ENCODE data around the gene P4HB.

The P4HB gene

DNA sequence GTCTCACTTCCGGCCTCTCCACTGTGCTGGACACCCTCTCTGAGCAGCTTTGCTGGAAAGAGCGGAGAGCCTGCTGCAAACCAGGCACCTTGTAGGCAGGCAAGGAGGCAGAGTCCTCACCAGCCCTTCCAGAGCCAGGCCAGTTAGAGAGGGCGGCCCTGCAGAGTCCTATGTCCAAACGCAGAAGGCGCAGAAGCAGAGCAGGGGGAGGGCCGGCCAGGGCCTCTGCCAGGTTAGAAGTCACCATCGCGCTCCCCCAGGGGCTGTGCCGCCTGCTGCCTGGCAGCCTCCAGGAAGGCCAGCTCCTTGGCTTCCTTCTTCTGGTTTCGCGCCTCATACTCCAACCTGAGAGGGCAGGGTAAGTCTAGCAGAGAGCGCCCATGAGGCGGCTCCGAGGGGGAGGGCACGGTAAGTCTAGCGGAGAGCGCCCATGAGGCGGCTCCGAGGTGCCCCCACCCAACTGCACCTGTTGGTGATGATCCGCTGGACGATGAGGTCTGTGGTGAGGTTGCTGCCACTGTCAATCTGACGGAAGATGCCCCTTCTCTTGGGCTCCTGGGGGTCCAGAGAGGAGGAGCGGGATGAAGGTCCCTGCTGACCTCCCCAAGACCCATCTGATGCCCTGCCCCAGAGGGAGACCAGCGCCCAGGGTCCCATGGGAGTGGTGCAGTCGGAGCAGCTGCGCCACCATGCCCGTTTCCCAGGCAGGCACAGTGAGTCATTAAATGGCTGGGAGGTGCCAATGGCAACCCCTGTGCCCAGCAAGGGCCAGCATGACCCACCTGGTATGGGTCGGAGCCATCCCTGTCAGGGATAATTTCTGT is 44.5 kb upstream of the P4HB start:
- H3K4me1 ChIP-seq (ENCODE audit: control insufficient read depth, insufficient read depth, low read length): no peaks in the 10 kb centered on the region
- CTCF ChIA-PET: interaction anchor here (1.6 kb wide), 1 partner anchor 12 kb away, joined by 4 read pairs; no protein-coding TSS in a partner anchor

DNA sequence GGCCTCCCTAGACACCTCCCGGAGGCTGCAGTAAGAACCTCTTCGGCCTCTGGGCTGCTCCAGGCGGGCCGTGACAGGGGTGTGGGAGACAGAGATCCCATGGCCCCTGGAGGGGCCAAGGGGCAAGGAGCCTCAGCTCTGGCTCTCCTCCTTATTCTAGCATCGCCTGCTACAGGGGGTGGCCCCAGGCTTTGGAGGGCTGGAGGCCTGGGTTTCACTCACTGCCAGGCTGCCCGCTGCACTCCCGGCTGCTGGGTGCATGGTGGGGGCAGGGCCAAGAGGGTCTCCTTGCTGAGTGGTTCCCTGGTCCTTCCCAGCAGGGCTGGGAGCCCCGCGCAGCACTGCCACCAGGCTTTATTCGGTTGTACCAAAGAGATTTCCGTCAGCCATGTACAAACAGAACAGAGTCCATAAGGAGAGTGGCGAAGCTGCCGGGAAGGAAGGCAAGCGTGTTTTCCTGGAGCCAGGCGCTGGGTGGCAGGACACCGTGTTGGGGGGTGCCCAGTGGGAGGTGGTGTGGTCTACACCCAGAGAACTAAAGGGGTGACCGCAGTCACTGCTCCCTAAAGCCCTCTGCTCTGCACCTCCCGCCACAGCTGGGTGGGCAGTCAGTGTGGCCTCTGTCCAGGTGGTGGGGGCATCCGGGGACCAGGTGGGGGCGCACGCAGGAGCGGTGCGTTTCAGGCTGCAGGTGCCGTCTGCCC is 43.7 kb upstream of the P4HB start:
- ChIA-PET CTCF (no interaction called here), POLR2A (interaction anchor here (0.6 kb wide), 2 partner anchors 21 to 310 kb away, joined by 3 to 4 read pairs; no protein-coding TSS in a partner anchor)
- H3K9me3 ChIP-seq (ENCODE audit: control insufficient read depth, insufficient read depth, low read depth, low read length): no peaks in the 10 kb centered on the region
- no peak overlapping the region for H3K4me3 ChIP-seq (ENCODE audit: low read depth, low read length)
- H3K4me1 ChIP-seq (ENCODE audit: control insufficient read depth, insufficient read depth, low read length): no peaks in the 10 kb centered on the region
- H3K36me3 ChIP-seq (ENCODE audit: control insufficient read depth in 2 of 2, insufficient read depth in 1 of 2, low read length in 2 of 2): peaks cover 0 to 73% of the 10 kb centered on the region in 2 experiments; a peak in 1 of 3 replicates
- TF ChIP-seq SCRT2 (tag by site-specific recombination; IDR thresholded peaks at IDR 0.05) (no peak), ZNF350 (tag by site-specific recombination; IDR thresholded peaks at IDR 0.05) (no peak), FEZF1 (tag by site-specific recombination; IDR thresholded peaks at IDR 0.05) (no peak), ZNF157 (tag by site-specific recombination; IDR thresholded peaks at IDR 0.05) (no peak), HOXD13 (CRISPR knock-in tag; IDR thresholded peaks at IDR 0.05; ENCODE audit: borderline replicate concordance) (no peak), MZF1 (tag by site-specific recombination; IDR thresholded peaks at IDR 0.05; ENCODE audit: borderline replicate concordance) (no peak), ZXDB (tag by site-specific recombination; IDR thresholded peaks at IDR 0.05) (no peak), ZFP37 (tag by site-specific recombination; IDR thresholded peaks at IDR 0.05) (no peak), ZBTB21 (tag by site-specific recombination; IDR thresholded peaks at IDR 0.05) (no peak), ZNF548 (tag by site-specific recombination; IDR thresholded peaks at IDR 0.05) (no peak), ZNF214 (tag by site-specific recombination; IDR thresholded peaks at IDR 0.05; ENCODE audit: borderline replicate concordance) (no peak), ZNF10 (tag by site-specific recombination; IDR thresholded peaks at IDR 0.05) (no peak), IKZF3 (tag by site-specific recombination; IDR thresholded peaks at IDR 0.05) (no peak), ZNF514 (tag by site-specific recombination; IDR thresholded peaks at IDR 0.05) (no peak), ZNF140 (tag by site-specific recombination; IDR thresholded peaks at IDR 0.05) (no peak), ZNF785 (tag by site-specific recombination; IDR thresholded peaks at IDR 0.05) (no peak), BCL11A (tag by site-specific recombination; IDR thresholded peaks at IDR 0.05; ENCODE audit: low read depth) (no peak)
- TF ChIP-seq, protein P1, sequence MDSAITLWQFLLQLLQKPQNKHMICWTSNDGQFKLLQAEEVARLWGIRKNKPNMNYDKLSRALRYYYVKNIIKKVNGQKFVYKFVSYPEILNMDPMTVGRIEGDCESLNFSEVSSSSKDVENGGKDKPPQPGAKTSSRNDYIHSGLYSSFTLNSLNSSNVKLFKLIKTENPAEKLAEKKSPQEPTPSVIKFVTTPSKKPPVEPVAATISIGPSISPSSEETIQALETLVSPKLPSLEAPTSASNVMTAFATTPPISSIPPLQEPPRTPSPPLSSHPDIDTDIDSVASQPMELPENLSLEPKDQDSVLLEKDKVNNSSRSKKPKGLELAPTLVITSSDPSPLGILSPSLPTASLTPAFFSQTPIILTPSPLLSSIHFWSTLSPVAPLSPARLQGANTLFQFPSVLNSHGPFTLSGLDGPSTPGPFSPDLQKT (IDR thresholded peaks at IDR 0.05; ENCODE audit: borderline replicate concordance, low read depth, low read length): no peak
- H3K27ac ChIP-seq (ENCODE audit: extremely low read depth, low read depth, low read length): no peak overlapping the region

More for the DNA sequence above, 44.5 kb upstream of the P4HB start:
- no peaks in the 10 kb centered on the region for H3K9me3 ChIP-seq (ENCODE audit: control insufficient read depth, insufficient read depth, low read depth, low read length)
- H3K4me3 ChIP-seq (ENCODE audit: low read depth, low read length): no peak overlapping the region
- POLR2A ChIA-PET: interaction anchor here (0.6 kb wide), 1 partner anchor 309 kb away, joined by 3 read pairs; no protein-coding TSS in a partner anchor
- peaks cover 0 to 70% of the 10 kb centered on the region in 2 experiments; a peak in 1 of 3 replicates for H3K36me3 ChIP-seq (ENCODE audit: control insufficient read depth in 2 of 2, insufficient read depth in 1 of 2, low read length in 2 of 2)
- no peak overlapping the region for H3K27ac ChIP-seq (ENCODE audit: extremely low read depth, low read depth, low read length)
- TF ChIP-seq ZSCAN23 (tag by site-specific recombination; IDR thresholded peaks at IDR 0.05) (no peak), ZNF274 (IDR thresholded peaks at IDR 0.05; ENCODE audit: low read length) (no peak), ZNF274 (tag by site-specific recombination; IDR thresholded peaks at IDR 0.05; ENCODE audit: borderline replicate concordance) (no peak), SCRT2 (tag by site-specific recombination; IDR thresholded peaks at IDR 0.05) (0 out of 2 replicates have a peak, but pooled peaks have one; percentile 14), ZNF530 (tag by site-specific recombination; IDR thresholded peaks at IDR 0.05; ENCODE audit: low read depth) (no peak), KLF8 (tag by site-specific recombination; IDR thresholded peaks at IDR 0.05) (no peak), ZNF112 (tag by site-specific recombination; IDR thresholded peaks at IDR 0.05) (no peak)
- TF ChIP-seq, protein P2, sequence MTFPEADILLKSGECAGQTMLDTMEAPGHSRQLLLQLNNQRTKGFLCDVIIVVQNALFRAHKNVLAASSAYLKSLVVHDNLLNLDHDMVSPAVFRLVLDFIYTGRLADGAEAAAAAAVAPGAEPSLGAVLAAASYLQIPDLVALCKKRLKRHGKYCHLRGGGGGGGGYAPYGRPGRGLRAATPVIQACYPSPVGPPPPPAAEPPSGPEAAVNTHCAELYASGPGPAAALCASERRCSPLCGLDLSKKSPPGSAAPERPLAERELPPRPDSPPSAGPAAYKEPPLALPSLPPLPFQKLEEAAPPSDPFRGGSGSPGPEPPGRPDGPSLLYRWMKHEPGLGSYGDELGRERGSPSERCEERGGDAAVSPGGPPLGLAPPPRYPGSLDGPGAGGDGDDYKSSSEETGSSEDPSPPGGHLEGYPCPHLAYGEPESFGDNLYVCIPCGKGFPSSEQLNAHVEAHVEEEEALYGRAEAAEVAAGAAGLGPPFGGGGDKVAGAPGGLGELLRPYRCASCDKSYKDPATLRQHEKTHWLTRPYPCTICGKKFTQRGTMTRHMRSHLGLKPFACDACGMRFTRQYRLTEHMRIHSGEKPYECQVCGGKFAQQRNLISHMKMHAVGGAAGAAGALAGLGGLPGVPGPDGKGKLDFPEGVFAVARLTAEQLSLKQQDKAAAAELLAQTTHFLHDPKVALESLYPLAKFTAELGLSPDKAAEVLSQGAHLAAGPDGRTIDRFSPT (tag by site-specific recombination; IDR thresholded peaks at IDR 0.05): 0 out of 2 replicates have a peak, but pooled peaks have one; percentile 48

Measured in HEK293 (cell line).